Sigmoid colon (tissue), 3 donors: ENCODE measurements around the gene PRDX4.

ENCODE experiments used
- POLR2A ChIP-seq, 2 donors: fragments of 450-650 bp; IDR thresholded peaks; one replicate each; pipeline ENCODE4 v1.6.1; 2016; ENCODE audit warnings: antibody characterized with exemption in 2 of 2, mild to moderate bottlenecking in 2 of 2, moderate library complexity in 2 of 2
- TF ChIP-seq, protein P1 (sequence below), 4 experiments: fragments of 450-650 bp in 3 of 4; fragments of 200-600 bp in 1 of 4; IDR thresholded peaks; one replicate each; pipeline ENCODE4 v1.5.1; 2016 to 2019; ENCODE audit warnings: antibody characterized with exemption in 4 of 4, mild to moderate bottlenecking in 3 of 4, moderate library complexity in 2 of 4

DNA sequence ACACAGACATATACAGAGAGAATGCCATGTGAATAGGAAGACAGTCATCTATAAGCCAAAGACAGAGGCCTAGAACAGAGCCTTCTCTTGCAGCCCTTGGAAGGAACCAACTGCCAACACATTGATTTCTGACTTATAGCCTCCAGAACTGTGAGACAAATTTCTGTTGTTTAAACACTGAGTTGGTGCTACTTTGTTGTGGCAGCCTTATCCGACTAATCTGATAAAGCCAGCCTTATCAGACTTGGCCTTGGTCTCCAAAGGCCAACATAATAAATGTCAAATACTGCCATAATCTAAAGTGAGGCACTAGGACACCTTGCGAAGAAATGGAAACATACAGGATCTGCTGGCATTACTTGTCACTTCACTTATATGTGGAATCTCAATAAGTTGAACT is 24.3 kb upstream of the PRDX4 start:
- TF ChIP-seq, protein P1, sequence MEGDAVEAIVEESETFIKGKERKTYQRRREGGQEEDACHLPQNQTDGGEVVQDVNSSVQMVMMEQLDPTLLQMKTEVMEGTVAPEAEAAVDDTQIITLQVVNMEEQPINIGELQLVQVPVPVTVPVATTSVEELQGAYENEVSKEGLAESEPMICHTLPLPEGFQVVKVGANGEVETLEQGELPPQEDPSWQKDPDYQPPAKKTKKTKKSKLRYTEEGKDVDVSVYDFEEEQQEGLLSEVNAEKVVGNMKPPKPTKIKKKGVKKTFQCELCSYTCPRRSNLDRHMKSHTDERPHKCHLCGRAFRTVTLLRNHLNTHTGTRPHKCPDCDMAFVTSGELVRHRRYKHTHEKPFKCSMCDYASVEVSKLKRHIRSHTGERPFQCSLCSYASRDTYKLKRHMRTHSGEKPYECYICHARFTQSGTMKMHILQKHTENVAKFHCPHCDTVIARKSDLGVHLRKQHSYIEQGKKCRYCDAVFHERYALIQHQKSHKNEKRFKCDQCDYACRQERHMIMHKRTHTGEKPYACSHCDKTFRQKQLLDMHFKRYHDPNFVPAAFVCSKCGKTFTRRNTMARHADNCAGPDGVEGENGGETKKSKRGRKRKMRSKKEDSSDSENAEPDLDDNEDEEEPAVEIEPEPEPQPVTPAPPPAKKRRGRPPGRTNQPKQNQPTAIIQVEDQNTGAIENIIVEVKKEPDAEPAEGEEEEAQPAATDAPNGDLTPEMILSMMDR (IDR thresholded peaks at IDR 0.05), result no peak
- TF ChIP-seq POLR2A (IDR thresholded peaks at IDR 0.05), result no peak
